ENCODE data around the gene SENP1.

SENP1 gene

GRCh38 chr12:48105867-48106680 lies at the start of gene SENP1:
Gene SENP1, minus strand, starts transcription at chr12:48106079. Its CDS starts 4,607 bp downstream, at chr12:48101472.
- peaks cover 7% of the 10 kb centered on the region for H3K27me3 ChIP-seq (ENCODE audit: control insufficient read depth, insufficient read depth, low read length)
- H3K36me3 ChIP-seq (ENCODE audit: control insufficient read depth, insufficient read depth, low read length), result no peaks in the 10 kb centered on the region
- H3K4me1 ChIP-seq (ENCODE audit: control insufficient read depth, insufficient read depth, low read length), result peaks cover 5% of the 10 kb centered on the region
- peak within 1 kb of the TSS; percentile 86 for H3K9ac ChIP-seq (ENCODE audit: low read depth, low read length)
- H3K9me3 ChIP-seq (ENCODE audit: control insufficient read depth, insufficient read depth, low read length), result no peaks in the 10 kb centered on the region
- H3K4me3 ChIP-seq (ENCODE audit: low read depth, low read length), result peak within 1 kb of the TSS; percentile 73

DNA sequence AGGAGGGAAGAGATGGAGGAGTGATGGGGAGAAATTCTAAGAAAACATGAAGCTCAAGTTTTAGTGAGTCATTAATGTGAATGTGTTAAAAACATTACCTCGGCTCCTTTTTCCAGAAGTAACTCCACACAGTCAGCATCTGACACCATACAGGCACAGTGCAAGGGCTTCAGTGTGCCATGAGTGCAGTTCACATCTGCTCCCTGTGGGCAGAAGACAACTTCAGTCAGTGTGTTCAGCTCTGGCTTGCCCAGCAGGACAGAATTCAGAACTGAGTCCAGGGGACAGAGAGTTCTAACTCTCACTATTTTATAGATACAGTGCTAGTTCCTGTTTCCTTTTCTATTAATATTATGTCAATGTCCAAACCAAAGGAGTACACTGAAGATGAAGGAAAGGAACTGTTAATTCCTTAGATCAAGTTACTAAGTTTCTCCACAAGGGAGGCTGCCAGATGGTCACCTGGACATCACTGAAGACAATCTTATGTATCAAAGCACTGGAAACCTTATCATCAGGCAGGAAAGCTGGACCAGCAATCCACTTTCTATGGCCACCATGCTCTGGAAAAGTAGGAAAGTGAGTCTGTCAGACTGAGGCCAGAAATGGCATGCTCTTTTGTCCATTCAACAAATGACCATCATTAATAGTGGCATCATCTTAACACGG lies 45.4 kb upstream of the SENP1 start:
- H3K4me1 ChIP-seq (ENCODE audit: control insufficient read depth, insufficient read depth, low read length), result no peaks in the 10 kb centered on the region
- no peaks in the 10 kb centered on the region for H3K9me3 ChIP-seq (ENCODE audit: control insufficient read depth, insufficient read depth, low read length)
- no peaks in the 10 kb centered on the region for H3K27me3 ChIP-seq (ENCODE audit: control insufficient read depth, insufficient read depth, low read length)
- no peak overlapping the region for H3K4me3 ChIP-seq (ENCODE audit: low read depth, low read length)
- peaks cover 7% of the 10 kb centered on the region for H3K36me3 ChIP-seq (ENCODE audit: control insufficient read depth, insufficient read depth, low read length)
- no peak overlapping the region for H3K9ac ChIP-seq (ENCODE audit: low read depth, low read length)

- H3K4me3 ChIP-seq (ENCODE audit: low read depth, low read length), result no peak overlapping the region
- H3K9me3 ChIP-seq (ENCODE audit: control insufficient read depth, insufficient read depth, low read length), result no peaks in the 10 kb centered on the region
- H3K36me3 ChIP-seq (ENCODE audit: control insufficient read depth, insufficient read depth, low read length), result peaks cover 28% of the 10 kb centered on the region
- H3K27me3 ChIP-seq (ENCODE audit: control insufficient read depth, insufficient read depth, low read length), result no peaks in the 10 kb centered on the region
- peaks cover 15% of the 10 kb centered on the region for H3K4me1 ChIP-seq (ENCODE audit: control insufficient read depth, insufficient read depth, low read length)
- no peak overlapping the region for H3K9ac ChIP-seq (ENCODE audit: low read depth, low read length)
Observed at GRCh38 chr12:48145981-48146380, 40.1 kb upstream of the SENP1 start.

- no peak overlapping the region for H3K4me3 ChIP-seq (ENCODE audit: low read depth, low read length)
- peaks cover 15% of the 10 kb centered on the region for H3K4me1 ChIP-seq (ENCODE audit: control insufficient read depth, insufficient read depth, low read length)
Observed at GRCh38 chr12:48143898-48144297, 38.0 kb upstream of the SENP1 start.

GRCh38 chr12:48142818-48143674 lies 37.2 kb upstream of the SENP1 start:
- Histone ChIP-seq H3K4me3 (ENCODE audit: low read depth, low read length) (no peak overlapping the region), H3K36me3 (ENCODE audit: control insufficient read depth, insufficient read depth, low read length) (peaks cover 38% of the 10 kb centered on the region)

More at GRCh38 chr12:48143898-48144297, 38.0 kb upstream of the SENP1 start:
- Histone ChIP-seq H3K9ac (ENCODE audit: low read depth, low read length) (no peak overlapping the region), H3K36me3 (ENCODE audit: control insufficient read depth, insufficient read depth, low read length) (peaks cover 38% of the 10 kb centered on the region), H3K27me3 (ENCODE audit: control insufficient read depth, insufficient read depth, low read length) (no peaks in the 10 kb centered on the region), H3K9me3 (ENCODE audit: control insufficient read depth, insufficient read depth, low read length) (no peaks in the 10 kb centered on the region)

GRCh38 chr12:48135027-48135426 lies 29.1 kb upstream of the SENP1 start:
- no peak overlapping the region for H3K9ac ChIP-seq (ENCODE audit: low read depth, low read length)
- H3K9me3 ChIP-seq (ENCODE audit: control insufficient read depth, insufficient read depth, low read length), result no peaks in the 10 kb centered on the region
- H3K4me3 ChIP-seq (ENCODE audit: low read depth, low read length), result no peak overlapping the region
- peaks cover 55% of the 10 kb centered on the region for H3K36me3 ChIP-seq (ENCODE audit: control insufficient read depth, insufficient read depth, low read length)
- H3K27me3 ChIP-seq (ENCODE audit: control insufficient read depth, insufficient read depth, low read length), result no peaks in the 10 kb centered on the region
- no peaks in the 10 kb centered on the region for H3K4me1 ChIP-seq (ENCODE audit: control insufficient read depth, insufficient read depth, low read length)

More at GRCh38 chr12:48142818-48143674, 37.2 kb upstream of the SENP1 start:
- Histone ChIP-seq H3K9ac (ENCODE audit: low read depth, low read length) (peak overlapping the region; percentile 24), H3K27me3 (ENCODE audit: control insufficient read depth, insufficient read depth, low read length) (no peaks in the 10 kb centered on the region), H3K9me3 (ENCODE audit: control insufficient read depth, insufficient read depth, low read length) (no peaks in the 10 kb centered on the region), H3K4me1 (ENCODE audit: control insufficient read depth, insufficient read depth, low read length) (peaks cover 15% of the 10 kb centered on the region)

- H3K36me3 ChIP-seq (ENCODE audit: control insufficient read depth, insufficient read depth, low read length), result peaks cover 46% of the 10 kb centered on the region
Observed at GRCh38 chr12:48132826-48133225, 26.9 kb upstream of the SENP1 start.

DNA sequence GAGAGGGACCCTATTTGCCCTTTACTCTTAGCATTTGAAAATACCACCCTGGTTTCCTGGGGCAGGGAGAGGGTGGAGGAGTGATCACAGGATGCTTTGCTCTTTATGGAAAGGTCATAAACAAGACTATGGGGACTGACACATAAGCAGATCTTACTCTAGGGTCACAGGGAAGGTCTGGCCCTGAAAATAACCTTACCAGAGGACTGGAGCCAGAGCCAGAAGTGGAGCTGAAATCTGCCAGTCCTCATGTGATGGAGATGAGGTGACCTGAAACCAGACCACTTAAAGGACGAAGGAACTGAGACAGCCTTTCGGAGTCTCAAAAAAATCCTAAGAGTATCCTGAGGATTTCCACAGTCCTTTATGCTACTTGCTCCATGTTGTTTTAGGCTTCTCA lies 25.6 kb upstream of the SENP1 start:
- Histone ChIP-seq H3K36me3 (ENCODE audit: control insufficient read depth, insufficient read depth, low read length) (peaks cover 40% of the 10 kb centered on the region), H3K27me3 (ENCODE audit: control insufficient read depth, insufficient read depth, low read length) (no peaks in the 10 kb centered on the region), H3K4me1 (ENCODE audit: control insufficient read depth, insufficient read depth, low read length) (no peaks in the 10 kb centered on the region)

More at GRCh38 chr12:48132826-48133225, 26.9 kb upstream of the SENP1 start:
- H3K4me1 ChIP-seq (ENCODE audit: control insufficient read depth, insufficient read depth, low read length), result no peaks in the 10 kb centered on the region
- no peaks in the 10 kb centered on the region for H3K27me3 ChIP-seq (ENCODE audit: control insufficient read depth, insufficient read depth, low read length)
- H3K9me3 ChIP-seq (ENCODE audit: control insufficient read depth, insufficient read depth, low read length), result no peaks in the 10 kb centered on the region
- H3K9ac ChIP-seq (ENCODE audit: low read depth, low read length), result no peak overlapping the region
- H3K4me3 ChIP-seq (ENCODE audit: low read depth, low read length), result no peak overlapping the region

DNA sequence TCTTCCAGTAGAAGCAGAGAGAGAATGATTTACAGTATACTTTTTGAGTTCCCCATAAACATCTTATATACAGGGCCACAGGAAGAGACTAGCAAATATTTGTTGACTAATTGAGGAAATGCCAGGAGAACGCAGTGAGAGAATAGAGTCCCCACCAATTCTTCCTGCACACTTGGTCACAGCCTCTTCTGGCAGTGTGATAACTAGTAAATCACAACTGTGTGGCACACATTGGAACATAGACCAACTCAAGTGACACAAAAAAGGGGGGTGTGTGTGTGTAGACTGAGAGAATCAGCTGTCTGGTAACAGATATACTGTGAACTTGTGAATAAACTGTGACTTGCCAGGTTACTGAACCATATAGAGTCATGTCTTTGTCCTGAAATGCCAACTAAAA lies 23.5 kb upstream of the SENP1 start:
- H3K27me3 ChIP-seq (ENCODE audit: control insufficient read depth, insufficient read depth, low read length), result no peaks in the 10 kb centered on the region
- no peak overlapping the region for H3K9ac ChIP-seq (ENCODE audit: low read depth, low read length)
- H3K36me3 ChIP-seq (ENCODE audit: control insufficient read depth, insufficient read depth, low read length), result peaks cover 24% of the 10 kb centered on the region
- no peaks in the 10 kb centered on the region for H3K4me1 ChIP-seq (ENCODE audit: control insufficient read depth, insufficient read depth, low read length)
- H3K4me3 ChIP-seq (ENCODE audit: low read depth, low read length), result no peak overlapping the region
- H3K9me3 ChIP-seq (ENCODE audit: control insufficient read depth, insufficient read depth, low read length), result no peaks in the 10 kb centered on the region

More for the DNA sequence above, 25.6 kb upstream of the SENP1 start:
- no peaks in the 10 kb centered on the region for H3K9me3 ChIP-seq (ENCODE audit: control insufficient read depth, insufficient read depth, low read length)
- H3K9ac ChIP-seq (ENCODE audit: low read depth, low read length), result no peak overlapping the region
- H3K4me3 ChIP-seq (ENCODE audit: low read depth, low read length), result no peak overlapping the region

DNA sequence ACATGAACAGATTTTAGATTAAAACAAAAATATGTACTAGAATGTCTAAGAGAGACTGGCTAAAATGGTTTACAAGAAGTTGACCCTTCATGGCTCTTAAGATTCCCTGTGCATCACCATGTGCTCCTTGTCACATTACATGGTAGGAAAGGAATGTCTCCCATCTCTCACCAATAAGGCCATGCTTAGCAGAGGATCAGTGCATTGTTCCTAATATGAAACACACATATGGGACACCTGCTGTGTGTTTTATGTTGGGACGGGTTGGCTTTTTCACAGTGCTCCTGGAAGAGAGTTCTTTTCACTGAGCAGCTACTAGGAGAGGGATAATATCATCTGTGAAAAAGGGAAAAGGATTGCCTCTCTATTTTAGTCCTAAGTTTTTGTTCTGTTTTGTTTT lies 22.9 kb upstream of the SENP1 start:
- peaks cover 19% of the 10 kb centered on the region for H3K36me3 ChIP-seq (ENCODE audit: control insufficient read depth, insufficient read depth, low read length)
- H3K9ac ChIP-seq (ENCODE audit: low read depth, low read length), result no peak overlapping the region
- no peaks in the 10 kb centered on the region for H3K9me3 ChIP-seq (ENCODE audit: control insufficient read depth, insufficient read depth, low read length)
- no peaks in the 10 kb centered on the region for H3K27me3 ChIP-seq (ENCODE audit: control insufficient read depth, insufficient read depth, low read length)
- no peak overlapping the region for H3K4me3 ChIP-seq (ENCODE audit: low read depth, low read length)
- no peaks in the 10 kb centered on the region for H3K4me1 ChIP-seq (ENCODE audit: control insufficient read depth, insufficient read depth, low read length)

- Histone ChIP-seq H3K36me3 (ENCODE audit: control insufficient read depth, insufficient read depth, low read length) (peaks cover 7% of the 10 kb centered on the region), H3K4me1 (ENCODE audit: control insufficient read depth, insufficient read depth, low read length) (no peaks in the 10 kb centered on the region), H3K27me3 (ENCODE audit: control insufficient read depth, insufficient read depth, low read length) (no peaks in the 10 kb centered on the region), H3K9me3 (ENCODE audit: control insufficient read depth, insufficient read depth, low read length) (no peaks in the 10 kb centered on the region), H3K9ac (ENCODE audit: low read depth, low read length) (no peak overlapping the region), H3K4me3 (ENCODE audit: low read depth, low read length) (no peak overlapping the region)
Observed at GRCh38 chr12:48126953-48127630, 21.2 kb upstream of the SENP1 start.

All from iPS-15b (cell line).